RWPE2 (cell line): ENCODE data around the gene IER5L.
"Not testable (repeated sequence)": the region's sequence is repeated elsewhere in the genome, so short reads cannot be mapped to it uniquely, and the experiment has no call there.

Experiments used
- ATAC-seq: fragments of 200-7000 bp; cut with Tn5 transposase; 3 replicates; pipeline ENCODE4 v1.9.1; 2021; ENCODE audit warnings: low read depth
- DNase-seq: peaks from one replicate; pipeline ENCODE4 v3.0.0-alpha.2; 2020; ENCODE audit warnings: low spot score
- H3K27ac ChIP-seq: fragments of 450-650 bp; 2 replicates; pipeline ENCODE4 v1.5.1; 2017; ENCODE audit warnings: mild to moderate bottlenecking; ENCODE audit not compliant: poor library complexity, severe bottlenecking
- H3K27me3 ChIP-seq: fragments of 250-450 bp; sonication (Bioruptor Pico); 2 replicates; pipeline ENCODE4 v1.5.1; 2021; ENCODE audit warnings: mild to moderate bottlenecking, moderate library complexity; ENCODE audit not compliant: insufficient read depth, poor library complexity, severe bottlenecking
- H3K36me3 ChIP-seq: fragments of 250-450 bp; sonication (Bioruptor Pico); 2 replicates; pipeline ENCODE4 v1.5.1; 2020; ENCODE audit warnings: low read depth, mild to moderate bottlenecking, moderate library complexity
- H3K4me1 ChIP-seq: fragments of 250-450 bp; sonication (Bioruptor Pico); 2 replicates; pipeline ENCODE4 v1.5.1; 2021; ENCODE audit warnings: mild to moderate bottlenecking, moderate library complexity; ENCODE audit not compliant: insufficient read depth, poor library complexity, severe bottlenecking
- H3K4me3 ChIP-seq: fragments of 250-450 bp; sonication (Bioruptor Pico); 2 replicates; pipeline ENCODE4 v1.5.1; 2021; ENCODE audit warnings: mild to moderate bottlenecking, moderate library complexity; ENCODE audit not compliant: severe bottlenecking
- H3K9me3 ChIP-seq: fragments of 250-450 bp; sonication (Bioruptor Pico); 2 replicates; pipeline ENCODE4 v1.5.1; 2021; ENCODE audit warnings: mild to moderate bottlenecking, moderate library complexity; ENCODE audit not compliant: severe bottlenecking
- TF ChIP-seq, protein P1 (sequence below): fragments of 450-650 bp; IDR thresholded peaks from one replicate; pipeline ENCODE4 v1.5.1; 2017; ENCODE audit warnings: mild to moderate bottlenecking, moderate library complexity; ENCODE audit not compliant: poor library complexity, severe bottlenecking

The IER5L gene

DNA sequence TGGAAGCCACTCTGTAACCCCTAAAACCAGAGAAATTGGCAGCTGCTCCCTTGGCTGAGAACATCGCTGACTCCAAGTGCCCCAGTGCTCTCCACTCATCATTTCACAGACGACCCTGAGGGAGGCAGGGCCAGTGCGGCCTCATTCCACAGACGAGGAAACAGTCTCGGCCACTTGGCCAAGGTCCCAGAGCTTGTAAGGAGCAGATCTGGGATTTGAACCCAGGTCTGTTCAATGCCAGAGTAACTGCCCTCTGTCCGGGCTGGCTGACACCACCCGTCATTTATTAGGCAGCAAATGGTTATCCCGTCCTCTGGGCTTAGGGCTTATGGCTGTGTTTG, 19.9 kb upstream of the IER5L start:
- no peak for ATAC-seq

DNA sequence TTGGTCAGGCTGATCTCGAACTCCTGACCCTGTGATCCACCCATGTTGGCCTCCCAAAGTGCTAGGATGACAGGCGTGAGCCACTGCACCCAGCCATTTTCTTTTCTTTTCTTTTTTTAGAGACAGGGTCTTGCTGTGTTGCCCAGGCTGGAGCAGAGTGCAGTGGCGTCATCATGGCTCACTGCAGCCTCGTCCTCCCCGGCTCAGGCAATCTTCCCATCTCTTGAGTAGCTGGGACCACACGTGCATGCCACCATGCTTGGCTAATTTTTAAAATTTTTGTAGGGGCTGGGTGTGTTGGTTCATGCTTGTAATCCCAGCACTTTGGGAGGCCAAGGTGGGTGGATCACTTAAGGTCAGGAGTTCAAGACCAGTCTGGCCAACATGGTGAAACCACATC, 19.0 kb upstream of the IER5L start:
- H3K27me3 ChIP-seq, H3K4me1 ChIP-seq, ATAC-seq, H3K9me3 ChIP-seq, DNase-seq, H3K36me3 ChIP-seq, H3K27ac ChIP-seq, H3K4me3 ChIP-seq: not testable (repeated sequence)

More for the DNA sequence above, 19.9 kb upstream of the IER5L start:
- TF ChIP-seq, protein P1, sequence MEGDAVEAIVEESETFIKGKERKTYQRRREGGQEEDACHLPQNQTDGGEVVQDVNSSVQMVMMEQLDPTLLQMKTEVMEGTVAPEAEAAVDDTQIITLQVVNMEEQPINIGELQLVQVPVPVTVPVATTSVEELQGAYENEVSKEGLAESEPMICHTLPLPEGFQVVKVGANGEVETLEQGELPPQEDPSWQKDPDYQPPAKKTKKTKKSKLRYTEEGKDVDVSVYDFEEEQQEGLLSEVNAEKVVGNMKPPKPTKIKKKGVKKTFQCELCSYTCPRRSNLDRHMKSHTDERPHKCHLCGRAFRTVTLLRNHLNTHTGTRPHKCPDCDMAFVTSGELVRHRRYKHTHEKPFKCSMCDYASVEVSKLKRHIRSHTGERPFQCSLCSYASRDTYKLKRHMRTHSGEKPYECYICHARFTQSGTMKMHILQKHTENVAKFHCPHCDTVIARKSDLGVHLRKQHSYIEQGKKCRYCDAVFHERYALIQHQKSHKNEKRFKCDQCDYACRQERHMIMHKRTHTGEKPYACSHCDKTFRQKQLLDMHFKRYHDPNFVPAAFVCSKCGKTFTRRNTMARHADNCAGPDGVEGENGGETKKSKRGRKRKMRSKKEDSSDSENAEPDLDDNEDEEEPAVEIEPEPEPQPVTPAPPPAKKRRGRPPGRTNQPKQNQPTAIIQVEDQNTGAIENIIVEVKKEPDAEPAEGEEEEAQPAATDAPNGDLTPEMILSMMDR: no peak
- Histone ChIP-seq H3K4me1 (no peaks in the 10 kb centered on the region), H3K27me3 (no peaks in the 10 kb centered on the region), H3K9me3 (no peaks in the 10 kb centered on the region), H3K36me3 (no peaks in the 10 kb centered on the region), H3K4me3 (no peak overlapping the region), H3K27ac (no peak overlapping the region)
- no peak for DNase-seq

DNA sequence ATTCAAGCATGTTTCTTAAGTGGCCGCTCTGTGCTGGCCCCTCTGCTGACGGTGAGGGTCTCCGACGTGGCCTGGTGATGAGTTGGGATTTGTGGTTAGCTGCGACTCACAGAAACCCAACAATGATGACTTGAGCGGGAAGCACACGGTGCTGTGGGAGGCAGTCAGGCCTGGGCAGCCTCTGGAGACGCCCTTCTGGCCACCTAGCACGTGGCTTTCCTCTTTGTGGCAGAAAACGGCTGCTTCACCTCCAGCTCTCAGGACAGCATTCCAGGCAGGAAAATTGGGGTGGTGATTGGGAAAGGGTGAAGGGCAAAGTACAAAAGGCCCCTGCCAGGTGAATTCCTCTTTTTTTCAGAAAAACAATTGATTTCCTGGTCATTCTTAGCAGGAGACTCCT, 17.5 kb upstream of the IER5L start:
- H3K36me3 ChIP-seq: no peaks in the 10 kb centered on the region
- DNase-seq (no peak), ATAC-seq (no peak)
- no peaks in the 10 kb centered on the region for H3K4me1 ChIP-seq
- TF ChIP-seq, protein P1: no peak
- H3K27ac ChIP-seq: no peak overlapping the region
- no peak overlapping the region for H3K4me3 ChIP-seq
- H3K9me3 ChIP-seq: no peaks in the 10 kb centered on the region
- no peaks in the 10 kb centered on the region for H3K27me3 ChIP-seq

DNA sequence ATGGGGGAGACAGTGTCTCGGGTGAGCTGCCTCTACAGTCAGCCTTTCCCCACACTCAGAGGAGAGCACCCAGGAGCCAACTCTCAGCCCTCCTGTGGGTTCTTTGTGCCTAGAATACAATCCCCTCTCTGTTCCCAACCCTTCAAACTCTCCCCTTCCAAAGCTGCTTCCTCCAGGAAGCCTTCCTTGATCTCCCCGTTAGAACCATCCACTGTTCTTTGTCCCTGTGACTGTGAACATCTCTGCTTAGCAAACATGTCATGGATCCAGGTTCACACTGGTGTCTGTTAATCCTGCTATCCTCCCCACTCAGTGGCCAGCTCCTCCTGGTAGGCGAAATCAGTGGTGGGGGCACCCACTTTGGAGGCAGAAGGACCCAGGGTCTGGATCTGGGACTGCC, 16.2 kb upstream of the IER5L start:
- Histone ChIP-seq H3K36me3 (no peaks in the 10 kb centered on the region), H3K4me3 (no peak overlapping the region), H3K27ac (no peak overlapping the region), H3K9me3 (no peaks in the 10 kb centered on the region), H3K4me1 (no peaks in the 10 kb centered on the region), H3K27me3 (no peaks in the 10 kb centered on the region)
- DNase-seq: no peak
- no peak for ATAC-seq
- TF ChIP-seq, protein P1: no peak

DNA sequence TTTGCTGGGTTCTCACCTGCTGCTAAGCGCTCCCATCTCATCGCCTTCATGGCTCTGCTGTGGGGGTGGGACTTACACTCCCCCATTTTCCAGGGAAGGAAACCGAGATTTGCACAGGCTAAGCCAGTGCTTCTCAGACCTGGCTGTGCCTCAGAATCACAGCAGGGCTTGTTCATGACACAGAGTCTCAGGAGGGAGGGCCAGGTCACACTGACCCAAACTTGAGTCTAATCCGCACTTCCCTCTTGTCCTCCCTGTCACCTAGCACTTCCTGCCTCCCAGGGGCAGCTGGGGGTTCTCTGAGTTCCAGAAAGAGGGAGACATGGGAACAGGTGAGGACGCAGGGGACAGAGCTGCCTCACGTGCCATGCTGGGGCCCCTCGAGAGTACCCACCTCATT, 15.6 kb upstream of the IER5L start:
- no peak overlapping the region for H3K4me3 ChIP-seq
- no peak for ATAC-seq
- H3K27me3 ChIP-seq: no peaks in the 10 kb centered on the region
- no peaks in the 10 kb centered on the region for H3K9me3 ChIP-seq
- H3K27ac ChIP-seq: no peak overlapping the region
- H3K36me3 ChIP-seq: no peaks in the 10 kb centered on the region
- DNase-seq: no peak
- TF ChIP-seq, protein P1: no peak
- no peaks in the 10 kb centered on the region for H3K4me1 ChIP-seq
